ENCODE measurements around the gene COL6A5. TPM values are rescaled to one million over a fixed set of nuclear protein-coding genes. Genes with fewer than 3 reads are reported as not detected.
"Not testable (repeated sequence)": the region's sequence is repeated elsewhere in the genome, so short reads cannot be mapped to it uniquely, and the experiment has no call there.

The COL6A5 gene
- polyA plus RNA-seq, 3 donors = not detected

DNA sequence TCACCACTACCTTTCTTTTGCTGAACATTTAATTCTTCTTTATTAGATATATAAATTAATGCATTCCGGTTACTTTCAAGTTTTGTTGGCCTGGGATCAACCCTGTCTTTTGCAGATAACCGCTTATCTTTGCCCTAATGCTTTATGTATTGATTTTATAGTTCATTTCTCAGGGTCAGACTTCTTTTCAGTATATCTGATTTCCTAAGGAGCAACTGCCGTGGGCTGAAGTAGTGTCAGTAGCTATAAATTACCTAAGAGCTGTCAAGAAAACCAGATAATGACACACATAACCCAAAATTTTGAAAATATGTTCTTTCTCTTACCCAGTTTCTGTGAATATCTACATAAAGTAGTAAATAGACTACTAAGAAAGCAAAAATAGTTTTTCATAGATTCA, 38.0 kb downstream of the COL6A5 start:
- H3K27ac ChIP-seq (ENCODE audit: low read depth, low read length) = no peak overlapping the region
- WGBS, 3 donors = 39 to 75% (median 73%) methylated on average over 3 of the region's 3 CpGs

DNA sequence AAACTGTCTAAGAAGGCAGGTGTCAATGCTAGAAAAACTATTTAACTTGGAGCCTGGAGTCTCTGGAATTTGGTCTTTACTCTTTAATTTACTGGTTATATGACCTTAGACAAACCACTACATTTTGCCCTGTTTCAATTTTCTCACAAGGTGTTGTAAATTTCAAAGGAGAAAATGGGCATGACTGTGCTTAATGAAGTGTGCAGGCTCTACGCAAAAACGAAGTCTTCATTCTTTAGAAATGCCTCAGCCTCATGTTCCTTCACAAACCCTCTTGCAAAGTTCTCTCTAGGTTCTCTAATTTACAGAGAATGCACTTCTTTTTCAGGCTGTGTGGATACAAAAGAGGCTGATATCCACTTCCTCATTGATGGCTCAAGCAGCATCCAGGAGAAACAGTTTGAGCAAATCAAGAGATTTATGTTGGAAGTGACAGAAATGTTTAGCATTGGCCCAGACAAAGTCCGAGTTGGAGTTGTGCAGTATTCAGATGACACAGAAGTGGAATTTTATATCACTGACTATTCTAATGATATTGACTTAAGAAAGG, 39.1 kb downstream of the COL6A5 start:
- 72 to 81% (median 77%) methylated on average over 3 of the region's 3 CpGs for WGBS, 3 donors
- no peak overlapping the region for H3K27ac ChIP-seq (ENCODE audit: low read depth, low read length)

DNA sequence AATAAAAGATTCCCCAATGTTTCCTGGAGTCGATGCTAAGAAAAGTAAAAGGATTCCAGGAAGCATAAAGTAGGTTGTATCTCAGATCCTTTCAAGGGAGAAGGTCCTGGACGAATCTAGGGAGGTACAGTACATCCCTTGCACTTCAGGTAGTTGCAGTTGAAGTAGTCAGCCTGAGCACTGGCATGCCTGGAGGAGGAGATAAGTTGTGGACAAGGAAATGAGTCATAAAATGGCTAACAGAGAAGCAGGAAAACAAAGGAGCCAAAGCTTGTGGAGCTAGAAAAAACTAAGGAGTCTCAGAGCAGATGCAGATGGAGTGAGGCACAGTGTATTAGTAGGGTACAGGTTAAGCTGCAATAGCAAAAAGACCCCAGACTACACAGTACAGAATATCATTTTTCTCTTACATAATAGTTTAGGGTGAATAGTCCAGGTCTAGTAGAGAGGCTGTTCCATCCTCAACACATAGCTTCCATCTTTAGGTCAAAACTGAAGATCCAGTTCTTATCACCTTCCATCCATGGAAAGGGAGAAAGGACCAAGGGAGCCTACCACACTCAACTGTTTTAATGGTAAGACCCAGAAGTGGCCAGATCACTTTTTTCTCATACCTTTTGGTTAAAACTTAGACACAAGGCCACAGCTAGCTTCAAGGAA, 41.3 kb downstream of the COL6A5 start:
- no peak overlapping the region for H3K27ac ChIP-seq (ENCODE audit: low read depth, low read length)
- WGBS, 3 donors = 53 to 58% (median 54%) methylated on average over 2 of the region's 2 CpGs

DNA sequence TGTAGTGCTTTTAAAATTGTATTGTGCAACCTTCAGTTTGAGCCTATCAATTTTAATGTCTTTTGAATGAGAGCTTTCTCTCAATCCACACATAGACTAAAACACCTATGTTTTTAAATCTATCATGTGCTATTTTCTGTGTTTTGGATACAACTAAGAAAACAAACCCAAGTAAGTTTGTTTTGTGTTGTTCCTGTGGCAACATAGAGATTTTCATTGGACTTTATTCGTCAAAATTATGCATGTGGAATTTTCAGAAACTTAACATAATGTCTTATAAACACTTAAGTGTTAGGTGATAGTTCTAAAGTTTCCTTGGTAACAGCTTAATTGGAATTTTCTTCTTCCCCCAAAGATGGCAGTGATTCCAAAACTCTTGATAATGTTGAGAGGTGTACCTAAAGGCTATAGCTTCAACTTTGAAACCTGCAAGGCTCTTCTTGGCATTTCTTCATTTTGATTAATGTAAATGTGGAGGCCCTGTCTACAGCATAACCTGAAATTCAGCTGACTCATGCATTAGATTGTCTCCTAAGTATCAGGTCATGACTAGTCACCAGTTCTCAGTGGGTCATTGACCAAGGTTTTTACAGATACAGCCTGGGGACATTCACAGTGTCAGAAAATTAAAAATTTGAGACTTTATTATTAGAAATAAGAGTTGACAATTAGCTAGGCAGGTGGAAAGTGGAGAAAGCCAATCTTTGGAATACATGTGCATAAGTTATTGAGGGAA, 44.4 kb downstream of the COL6A5 start:
- WGBS, 3 donors = 51 to 62% (median 51%) methylated on average over 1 of the region's 1 CpG
- no peak overlapping the region for H3K27ac ChIP-seq (ENCODE audit: low read depth, low read length)

DNA sequence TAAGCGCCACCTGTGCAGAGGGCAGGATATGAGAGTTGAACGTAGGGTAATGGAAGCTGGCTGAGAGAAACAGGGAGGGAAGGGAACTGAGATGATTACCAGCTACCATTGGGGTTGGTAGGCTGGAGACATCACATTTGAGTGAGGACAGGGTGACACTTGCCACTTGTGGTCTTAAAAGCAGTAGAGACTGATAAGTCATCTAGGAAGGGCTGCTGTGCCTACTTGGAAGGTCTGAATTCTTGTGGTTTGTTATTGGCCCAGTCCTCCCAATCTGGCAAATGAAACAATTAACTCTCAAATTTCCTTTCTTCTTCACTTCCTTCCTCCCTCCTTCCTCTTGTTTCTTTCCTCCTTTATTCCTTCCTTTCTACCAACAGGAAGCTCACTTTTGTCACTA, 46.8 kb downstream of the COL6A5 start:
- H3K27ac ChIP-seq (ENCODE audit: low read depth, low read length) = no peak overlapping the region
- WGBS, 3 donors = 82 to 91% (median 90%) methylated on average over 2 of the region's 2 CpGs

DNA sequence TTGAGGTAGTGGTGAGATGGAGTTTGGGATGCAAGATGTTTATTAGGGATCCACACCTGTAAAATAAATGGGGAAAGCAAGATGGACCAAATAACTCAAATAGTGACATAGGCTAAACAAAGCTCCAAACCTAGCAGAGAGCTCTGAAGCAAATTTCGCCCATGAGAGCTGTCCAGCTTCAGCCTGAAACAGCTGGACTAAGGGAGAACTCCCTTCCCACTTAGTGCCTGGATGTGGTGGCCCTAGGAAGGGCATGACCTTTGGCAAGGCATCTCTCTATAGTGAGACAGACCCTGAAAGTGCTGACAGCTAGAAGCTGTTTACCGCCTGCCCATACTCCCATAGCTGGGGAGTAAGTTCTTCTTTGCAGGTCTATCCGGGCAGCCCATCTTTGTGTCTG, 48.1 kb downstream of the COL6A5 start:
- no peak overlapping the region for H3K27ac ChIP-seq (ENCODE audit: low read depth, low read length)
- WGBS, 3 donors = 71 to 85% (median 84%) methylated on average over 3 of the region's 3 CpGs

DNA sequence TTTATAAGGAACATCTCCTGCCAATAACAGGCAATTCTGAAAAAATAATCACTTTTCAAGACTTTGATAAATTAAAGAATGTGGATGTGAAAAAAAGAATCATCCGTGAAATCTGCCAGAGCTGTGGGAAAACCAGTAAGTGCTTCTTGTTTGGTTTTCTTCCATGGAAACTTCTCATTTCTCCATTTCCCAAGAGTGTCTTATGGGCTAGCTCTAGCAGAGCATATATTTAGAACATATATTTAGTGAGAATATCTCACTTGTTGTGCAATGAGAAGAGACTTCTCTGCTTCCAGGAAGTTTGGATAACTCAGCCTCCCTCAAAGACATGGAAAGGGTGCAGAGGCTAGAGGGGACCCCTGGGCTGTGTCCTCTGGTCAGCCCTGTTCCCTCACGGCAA, 49.9 kb downstream of the COL6A5 start:
- 40 to 76% (median 71%) methylated on average over 2 of the region's 2 CpGs for WGBS, 3 donors
- no peak overlapping the region for H3K27ac ChIP-seq (ENCODE audit: low read depth, low read length)

DNA sequence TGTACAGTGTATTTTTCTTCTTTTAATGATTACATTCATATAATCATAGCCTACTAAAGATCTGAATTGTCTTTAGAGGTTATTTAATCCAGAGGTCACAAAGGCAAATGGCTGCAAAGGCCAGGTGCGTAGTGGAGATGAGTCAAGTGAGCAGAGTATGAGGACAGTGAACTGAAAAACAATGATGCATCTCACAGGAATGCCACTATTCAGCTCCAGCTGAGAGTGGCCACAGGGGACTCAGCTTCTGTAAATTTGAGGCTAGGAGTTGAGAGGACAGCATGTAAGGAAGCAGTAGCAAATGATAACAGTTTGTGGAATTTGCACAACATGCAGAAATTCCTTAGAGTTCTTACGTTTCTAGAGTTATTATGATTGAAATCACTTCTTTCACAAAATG, 50.4 kb downstream of the COL6A5 start:
- WGBS, 3 donors = 40 to 59% (median 47%) methylated on average over 2 of the region's 2 CpGs
- no peak overlapping the region for H3K27ac ChIP-seq (ENCODE audit: low read depth, low read length)

DNA sequence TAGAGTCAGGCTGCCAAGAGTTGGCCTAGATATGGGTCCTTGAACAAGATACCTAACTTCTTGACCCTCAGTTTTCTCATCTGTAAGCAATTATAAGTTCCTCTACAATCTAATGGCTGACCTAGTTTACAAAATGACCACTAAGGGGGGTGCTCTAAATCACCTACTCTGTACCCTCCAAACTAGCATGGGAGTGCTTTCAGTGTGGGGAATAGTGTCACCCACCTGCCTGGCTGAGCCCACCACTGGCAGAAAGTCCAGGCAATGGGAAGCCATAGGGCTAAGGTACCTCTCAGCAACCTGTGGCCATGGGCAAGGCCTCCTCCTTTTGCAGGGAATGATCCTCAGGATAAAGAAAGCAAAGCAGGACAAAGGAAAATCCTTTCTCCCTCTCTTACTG, 58.9 kb downstream of the COL6A5 start:
- H3K27ac ChIP-seq (ENCODE audit: low read depth, low read length) = no peak overlapping the region

DNA sequence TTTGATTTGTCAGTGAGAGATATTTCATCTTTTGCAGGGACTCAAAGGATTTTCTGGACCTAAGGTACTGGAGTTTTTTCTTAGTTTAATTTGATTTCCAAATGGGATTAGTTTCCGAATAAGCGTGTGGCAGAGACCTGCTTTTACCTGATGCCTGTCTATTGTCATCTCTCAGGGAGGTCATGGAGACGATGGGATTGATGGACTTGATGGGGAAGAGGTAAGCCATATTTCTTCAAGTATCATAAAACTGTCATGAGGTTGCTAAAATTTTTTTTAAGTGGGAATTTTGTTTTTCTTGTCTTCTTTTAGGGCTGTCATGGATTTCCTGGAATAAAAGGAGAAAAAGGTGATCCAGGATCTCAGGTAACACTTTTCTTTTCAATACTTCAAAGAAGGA, 60.5 kb downstream of the COL6A5 start:
- WGBS, 3 donors = 63 to 75% (median 63%) methylated on average over 3 of the region's 3 CpGs
- no peak overlapping the region for H3K27ac ChIP-seq (ENCODE audit: low read depth, low read length)

DNA sequence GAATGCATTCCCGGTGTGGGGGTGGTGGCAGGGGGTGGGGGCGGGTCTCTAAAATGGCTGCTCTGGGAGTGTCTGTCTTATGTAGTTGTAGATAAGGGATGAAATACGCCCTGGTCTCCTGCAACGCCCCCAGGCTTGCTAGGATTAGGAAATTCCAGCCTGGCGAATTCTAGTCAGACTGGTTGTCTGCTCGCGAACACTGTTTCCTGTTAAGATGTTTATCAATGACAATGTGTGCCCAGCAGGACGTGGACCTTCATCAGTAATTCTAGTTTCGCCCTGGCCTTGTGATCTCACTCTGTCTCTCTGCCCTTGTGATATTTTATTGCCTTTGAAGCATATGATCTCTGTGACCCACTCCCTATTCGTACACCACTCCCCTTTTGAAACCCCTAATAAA, 62.8 kb downstream of the COL6A5 start:
- not testable (repeated sequence) for H3K27ac ChIP-seq (ENCODE audit: low read depth, low read length)
- 68 to 73% (median 72%) methylated on average over 10 of the region's 10 CpGs for WGBS, 3 donors

DNA sequence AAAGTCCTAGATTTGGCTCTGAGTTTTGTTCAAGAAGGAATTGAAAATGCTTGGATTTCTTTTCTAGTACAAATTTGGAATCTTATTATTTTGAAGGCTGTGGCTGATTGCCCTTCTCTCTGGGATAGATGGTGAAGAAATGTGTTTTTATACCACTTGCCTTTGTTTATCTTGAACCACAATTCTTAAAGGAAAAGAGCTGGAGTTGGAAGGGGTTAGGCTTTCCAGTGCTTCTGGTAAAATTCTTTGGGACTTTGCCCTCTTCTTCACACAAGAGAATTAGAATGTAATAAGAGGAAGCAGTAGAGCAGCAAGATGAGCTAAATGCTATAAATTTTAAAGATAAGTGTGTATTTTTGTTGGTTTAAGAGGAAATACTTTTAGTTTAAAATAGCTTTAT, 65.8 kb downstream of the COL6A5 start:
- H3K27ac ChIP-seq (ENCODE audit: low read depth, low read length) = no peak overlapping the region

DNA sequence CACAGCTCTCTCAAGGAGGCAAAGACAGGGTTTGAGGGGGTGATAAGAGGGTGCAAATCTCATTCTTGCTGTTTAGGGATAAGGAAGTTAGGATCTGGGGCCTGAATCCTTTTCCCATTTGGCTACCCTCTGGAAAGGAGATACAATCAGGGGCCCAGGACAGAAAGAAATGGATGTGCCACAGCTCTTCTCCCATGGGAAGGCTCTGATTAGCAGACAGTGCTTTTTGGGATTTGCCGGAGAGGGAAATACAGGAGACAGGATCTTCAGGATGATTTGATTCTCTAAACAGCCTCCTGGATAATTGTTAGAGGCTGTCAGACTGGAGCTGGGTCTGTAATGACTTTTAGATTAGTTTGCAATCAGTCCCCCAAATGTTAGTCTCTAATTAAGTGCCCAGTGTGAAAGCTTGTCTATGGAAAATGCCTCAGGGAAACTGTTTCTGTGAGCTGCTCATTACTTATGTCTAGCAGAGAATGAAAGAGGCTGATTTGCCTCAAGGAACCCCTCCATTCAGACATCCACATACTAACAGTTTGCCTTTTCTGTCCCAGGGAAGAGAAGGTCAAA, 67.6 kb downstream of the COL6A5 start:
- H3K27ac ChIP-seq (ENCODE audit: low read depth, low read length) = no peak overlapping the region
- WGBS, 3 donors = 0 to 38% (median 0%) methylated on average over 1 of the region's 1 CpG

DNA sequence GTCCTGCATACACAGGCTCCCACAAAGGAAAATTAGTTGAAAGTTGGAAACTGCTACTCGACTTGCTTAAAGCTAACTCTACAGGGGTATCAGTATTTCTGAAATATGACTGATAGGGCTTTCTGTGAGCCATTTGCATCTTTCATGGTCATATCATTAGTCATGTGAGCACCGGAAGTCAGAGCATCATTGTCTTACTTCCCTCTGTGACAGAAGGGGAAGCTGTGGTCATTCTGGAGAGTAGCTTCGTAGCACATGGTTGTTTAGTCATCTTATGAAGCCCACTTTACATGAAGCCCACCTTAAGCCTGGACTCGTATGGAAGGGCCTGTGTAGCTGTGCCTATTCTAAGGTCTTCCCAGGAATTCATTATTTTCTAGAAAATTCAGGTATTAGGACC, 69.0 kb downstream of the COL6A5 start:
- H3K27ac ChIP-seq (ENCODE audit: low read depth, low read length) = no peak overlapping the region
- WGBS, 3 donors = 63 to 64% (median 63%) methylated on average over 4 of the region's 4 CpGs

DNA sequence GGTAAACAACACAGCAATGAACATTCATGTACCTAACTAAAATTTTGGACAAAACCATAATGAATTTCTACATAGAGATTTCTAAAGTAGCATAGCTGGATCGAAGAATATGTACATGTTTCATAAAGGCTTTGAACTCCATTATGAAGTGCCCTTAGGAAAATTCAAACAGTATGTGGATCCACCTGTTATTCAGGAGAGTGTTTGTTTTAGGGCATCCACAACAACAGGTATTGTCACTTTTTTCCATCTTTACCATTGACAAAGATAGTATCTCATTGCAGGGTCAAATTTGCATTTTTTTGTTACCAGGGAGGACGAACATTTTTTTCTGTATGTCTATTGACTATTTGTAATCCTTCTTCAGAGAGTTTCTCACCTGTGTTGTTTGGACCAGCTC, 75.0 kb downstream of the COL6A5 start:
- no peak overlapping the region for H3K27ac ChIP-seq (ENCODE audit: low read depth, low read length)
- 75 to 89% (median 85%) methylated on average over 2 of the region's 2 CpGs for WGBS, 3 donors

DNA sequence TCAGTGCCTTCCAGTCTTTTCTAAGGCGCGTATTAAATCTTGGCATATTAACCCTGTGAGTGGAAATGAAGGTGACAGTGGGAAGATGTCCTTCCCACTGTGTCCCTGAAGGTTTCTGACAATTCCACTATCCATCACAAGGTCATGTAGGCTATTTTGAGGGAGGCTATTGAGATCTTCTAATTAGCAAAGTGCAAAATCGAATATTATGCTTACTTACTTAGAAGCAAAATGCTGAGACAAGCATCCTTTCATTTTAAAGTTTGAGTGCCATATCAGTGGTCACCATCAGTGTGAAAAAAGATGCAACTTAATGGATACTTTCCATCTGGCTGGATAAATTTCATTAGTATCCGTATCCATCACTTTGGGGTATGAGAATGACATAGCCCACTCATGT, 77.6 kb downstream of the COL6A5 start:
- 77 to 91% (median 90%) methylated on average over 4 of the region's 4 CpGs for WGBS, 3 donors
- no peak overlapping the region for H3K27ac ChIP-seq (ENCODE audit: low read depth, low read length)

DNA sequence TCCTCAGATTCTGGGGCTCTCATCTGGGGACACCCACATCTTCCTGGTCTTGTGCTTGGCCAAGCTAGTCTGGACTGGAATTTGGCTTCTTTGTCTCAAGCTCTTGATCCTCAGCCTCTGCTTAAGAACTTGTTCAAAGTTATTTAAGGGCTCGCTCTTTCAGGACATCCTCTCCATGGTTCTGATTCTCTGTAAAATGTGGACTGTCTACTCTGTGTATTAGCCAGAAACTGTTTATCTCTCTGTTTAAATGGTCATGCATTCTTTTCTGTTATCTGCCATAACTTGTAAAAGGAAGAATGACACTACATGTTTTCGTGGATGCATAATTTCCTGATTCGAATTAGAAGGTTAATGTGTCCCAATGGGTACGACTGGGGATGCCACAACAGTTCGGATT, 79.4 kb downstream of the COL6A5 start:
- no peak overlapping the region for H3K27ac ChIP-seq (ENCODE audit: low read depth, low read length)
- 80 to 81% (median 81%) methylated on average over 5 of the region's 5 CpGs for WGBS, 3 donors

DNA sequence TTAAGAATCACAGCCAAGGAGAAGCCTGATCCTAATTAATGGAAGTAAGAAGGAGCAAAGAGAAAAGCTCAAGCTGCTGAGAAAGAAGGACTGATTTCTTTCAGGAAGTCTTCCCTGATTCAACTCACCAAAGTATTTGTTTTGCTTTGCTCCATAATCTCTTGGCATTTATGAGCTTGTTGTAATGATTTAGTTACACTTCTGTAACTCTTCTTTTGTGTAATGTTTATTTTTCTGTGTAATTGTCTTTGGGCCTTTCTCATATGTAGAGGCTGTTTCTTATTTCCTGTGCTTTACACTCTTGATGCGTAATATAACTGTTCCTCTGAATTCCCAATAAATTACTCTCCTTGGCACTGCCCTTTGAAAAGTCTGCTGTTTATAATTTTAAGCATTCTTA, 80.0 kb downstream of the COL6A5 start:
- no peak overlapping the region for H3K27ac ChIP-seq (ENCODE audit: low read depth, low read length)
- WGBS, 3 donors = 81 to 89% (median 88%) methylated on average over 1 of the region's 1 CpG

DNA sequence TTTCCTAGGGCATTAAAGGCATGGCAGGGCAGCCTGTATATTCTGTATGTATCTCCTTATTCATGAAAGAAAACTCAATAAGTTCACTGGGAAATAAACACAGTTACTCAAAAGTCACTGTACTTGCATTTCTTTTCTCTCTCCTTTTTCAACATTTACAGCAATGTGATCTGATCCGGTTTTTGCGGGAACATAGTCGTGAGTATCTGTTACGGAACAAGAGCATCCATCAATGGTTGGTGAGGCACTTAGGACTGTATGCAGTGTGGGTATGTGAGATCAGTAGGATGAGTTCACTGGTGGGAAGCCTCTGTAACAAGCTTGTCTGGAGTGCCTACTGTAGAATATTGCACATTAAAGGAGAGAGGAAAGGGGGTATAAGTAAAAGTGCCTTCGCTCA, 80.7 kb downstream of the COL6A5 start:
- WGBS, 3 donors = 77 to 84% (median 83%) methylated on average over 5 of the region's 5 CpGs
- H3K27ac ChIP-seq (ENCODE audit: low read depth, low read length) = no peak overlapping the region

Data from adipose tissue (tissue), 3 donors.